Large intestine (tissue), 3 donors: ENCODE results near the gene WIF1. TPM values are rescaled to one million over a fixed set of nuclear protein-coding genes. Genes with fewer than 3 reads are reported as not detected.

Source experiments
- DNase-seq, 2 donors: peaks; one replicate each; pipeline versions ENCODE4 v3.0.0 to v3.0.0-alpha.2; 2013
- H3K27ac ChIP-seq: one replicate; pipeline ENCODE4 v1.5.1; 2013; ENCODE audit warnings: low read length
- H3K27me3 ChIP-seq: 2 replicates; pipeline ENCODE4 v1.6.1; 2013; ENCODE audit warnings: low read length; ENCODE audit not compliant: control insufficient read depth, insufficient read depth
- H3K36me3 ChIP-seq: 2 replicates; pipeline ENCODE4 v1.6.1; 2013; ENCODE audit warnings: low read length; ENCODE audit not compliant: control insufficient read depth, insufficient read depth
- H3K4me1 ChIP-seq: one replicate; pipeline ENCODE4 v1.6.1; 2013; ENCODE audit warnings: low read length; ENCODE audit not compliant: control insufficient read depth, insufficient read depth
- H3K4me3 ChIP-seq: one replicate; pipeline ENCODE4 v1.5.1; 2013; ENCODE audit warnings: low read length
- H3K9me3 ChIP-seq: one replicate; pipeline ENCODE4 v1.6.1; 2013; ENCODE audit warnings: mild to moderate bottlenecking, low read depth, low read length, moderate library complexity; ENCODE audit not compliant: control insufficient read depth
- WGBS: methylation state at CpG from one replicate; pipeline ENCODE4 v1.1.5; 2013; ENCODE audit warnings: low lambda C conversion rate; ENCODE audit not compliant: insufficient coverage; 5-methylcytosine and 5-hydroxymethylcytosine counted together
- polyA plus RNA-seq: library from polyadenylated mRNA; unstranded; fragments of 120-200 nt; gene quantifications from one replicate; pipeline ENCODE4 v1.2.1, GENCODE V29; 2013

Gene WIF1
- polyA plus RNA-seq, 1 donor = 33.1 TPM

GRCh38 chr12:65123435-65124063 lies 2.4 kb upstream of the WIF1 start:
- Histone ChIP-seq H3K27ac (no peak overlapping the region), H3K27me3 (peaks cover 35% of the 10 kb centered on the region), H3K4me1 (no peaks in the 10 kb centered on the region), H3K4me3 (no peak overlapping the region), H3K36me3 (no peaks in the 10 kb centered on the region), H3K9me3 (peaks cover 8% of the 10 kb centered on the region)
- 7% methylated on average over 3 of the region's 8 CpGs for WGBS
- peak in 1 of 2 donors; percentile 13 for DNase-seq

- H3K27ac ChIP-seq = no peak overlapping the region
- peaks cover 39% of the 10 kb centered on the region for H3K27me3 ChIP-seq
- 40% methylated on average over 3 of the region's 5 CpGs for WGBS
- no peaks in the 10 kb centered on the region for H3K4me1 ChIP-seq
- H3K36me3 ChIP-seq = no peaks in the 10 kb centered on the region
- DNase-seq = no peak
- H3K4me3 ChIP-seq = no peak overlapping the region
- H3K9me3 ChIP-seq = peaks cover 8% of the 10 kb centered on the region
Measured at GRCh38 chr12:65122703-65123102, 1.6 kb upstream of the WIF1 start.

DNA sequence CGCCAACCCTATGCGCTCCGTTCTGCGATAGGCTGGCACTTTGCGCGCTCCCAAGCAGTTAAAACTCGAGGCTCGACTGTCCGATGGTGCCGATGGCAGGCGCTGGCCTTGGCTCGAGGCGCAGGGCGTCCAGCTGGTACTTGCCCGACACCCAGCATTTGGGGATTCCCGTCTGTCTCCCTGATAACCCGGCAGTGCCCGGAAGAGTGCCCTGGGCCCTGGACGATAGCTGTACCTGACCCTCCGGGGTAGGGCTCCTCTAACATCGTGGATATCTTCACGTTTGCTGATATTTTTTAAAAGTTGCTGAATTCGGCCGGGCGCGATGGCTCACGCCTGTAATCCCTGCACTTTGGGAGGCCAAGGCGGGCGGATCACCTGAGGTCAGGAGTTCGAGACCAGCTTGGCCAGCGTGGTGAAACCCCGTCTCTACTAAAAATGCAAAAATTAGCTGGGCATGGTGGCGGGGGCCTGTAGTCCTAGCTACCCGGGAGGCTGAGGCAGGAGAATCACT lies 908 bp upstream of the WIF1 start:
- Histone ChIP-seq H3K27me3 (peaks cover 44% of the 10 kb centered on the region), H3K36me3 (no peaks in the 10 kb centered on the region), H3K4me1 (no peaks in the 10 kb centered on the region), H3K9me3 (peaks cover 8% of the 10 kb centered on the region), H3K4me3 (no peak overlapping the region), H3K27ac (no peak overlapping the region)
- WGBS = 40% methylated on average over 1 of the region's 34 CpGs
- DNase-seq = no peak

- DNase-seq = no peak
- Histone ChIP-seq H3K4me3 (no peak overlapping the region), H3K27me3 (peaks cover 30% of the 10 kb centered on the region), H3K4me1 (peaks cover 2% of the 10 kb centered on the region), H3K36me3 (no peaks in the 10 kb centered on the region), H3K27ac (no peak overlapping the region), H3K9me3 (peaks cover 8% of the 10 kb centered on the region)
- 85% methylated on average over 2 of the region's 3 CpGs for WGBS
Measured at GRCh38 chr12:65119063-65119462, 2.0 kb downstream of the WIF1 start.

GRCh38 chr12:65113621-65114035 lies 7.5 kb downstream of the WIF1 start:
- Histone ChIP-seq H3K4me3 (no peak overlapping the region), H3K27ac (no peak overlapping the region), H3K4me1 (peaks cover 16% of the 10 kb centered on the region), H3K27me3 (peaks cover 8% of the 10 kb centered on the region), H3K9me3 (no peaks in the 10 kb centered on the region), H3K36me3 (no peaks in the 10 kb centered on the region)
- no CpG with 5 or more reads among the region's 1 CpG for WGBS
- peak; percentile 12 to 54 for DNase-seq

- no peaks in the 10 kb centered on the region for H3K9me3 ChIP-seq
- H3K4me1 ChIP-seq = no peaks in the 10 kb centered on the region
- H3K27me3 ChIP-seq = no peaks in the 10 kb centered on the region
- DNase-seq = no peak
- no peaks in the 10 kb centered on the region for H3K36me3 ChIP-seq
- no peak overlapping the region for H3K4me3 ChIP-seq
- H3K27ac ChIP-seq = no peak overlapping the region
Measured at GRCh38 chr12:65106948-65107347, 14.2 kb downstream of the WIF1 start.

- Histone ChIP-seq H3K9me3 (no peaks in the 10 kb centered on the region), H3K27me3 (no peaks in the 10 kb centered on the region), H3K36me3 (no peaks in the 10 kb centered on the region), H3K27ac (no peak overlapping the region), H3K4me1 (no peaks in the 10 kb centered on the region), H3K4me3 (no peak overlapping the region)
- peak in 1 of 2 donors; percentile 25 for DNase-seq
- WGBS = 100% methylated on average over 1 of the region's 3 CpGs
Measured at GRCh38 chr12:65100140-65100539, 21.0 kb downstream of the WIF1 start.

- H3K27ac ChIP-seq = no peak overlapping the region
- no peaks in the 10 kb centered on the region for H3K36me3 ChIP-seq
- H3K4me3 ChIP-seq = no peak overlapping the region
- no peaks in the 10 kb centered on the region for H3K27me3 ChIP-seq
- no CpG with 5 or more reads among the region's 3 CpGs for WGBS
- DNase-seq = no peak
- no peaks in the 10 kb centered on the region for H3K4me1 ChIP-seq
- no peaks in the 10 kb centered on the region for H3K9me3 ChIP-seq
Measured at GRCh38 chr12:65099182-65099581, 21.9 kb downstream of the WIF1 start.

DNA sequence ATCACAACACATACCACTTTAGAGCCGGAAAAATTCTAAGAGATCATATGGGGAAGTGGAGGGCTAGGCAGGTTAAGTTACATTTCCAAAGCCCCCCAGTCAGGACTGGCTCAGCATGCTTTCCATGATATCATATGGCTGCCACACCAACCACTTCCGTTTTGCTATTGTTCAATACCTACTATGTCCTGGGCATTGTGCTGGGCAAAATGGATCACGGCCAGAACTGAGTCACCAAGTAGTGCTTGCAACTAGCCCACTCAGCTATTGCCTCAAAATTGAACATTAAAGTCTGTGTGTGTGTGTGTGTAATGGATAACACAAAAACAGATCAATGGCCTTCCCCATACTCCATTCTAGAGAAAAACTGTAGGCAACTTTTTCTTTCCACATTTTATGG lies 22.7 kb downstream of the WIF1 start:
- Histone ChIP-seq H3K27me3 (no peaks in the 10 kb centered on the region), H3K4me1 (no peaks in the 10 kb centered on the region), H3K36me3 (no peaks in the 10 kb centered on the region), H3K27ac (peak overlapping the region; percentile 11), H3K9me3 (no peaks in the 10 kb centered on the region), H3K4me3 (no peak overlapping the region)
- DNase-seq = no peak
- WGBS = no CpG with 5 or more reads among the region's 3 CpGs

DNA sequence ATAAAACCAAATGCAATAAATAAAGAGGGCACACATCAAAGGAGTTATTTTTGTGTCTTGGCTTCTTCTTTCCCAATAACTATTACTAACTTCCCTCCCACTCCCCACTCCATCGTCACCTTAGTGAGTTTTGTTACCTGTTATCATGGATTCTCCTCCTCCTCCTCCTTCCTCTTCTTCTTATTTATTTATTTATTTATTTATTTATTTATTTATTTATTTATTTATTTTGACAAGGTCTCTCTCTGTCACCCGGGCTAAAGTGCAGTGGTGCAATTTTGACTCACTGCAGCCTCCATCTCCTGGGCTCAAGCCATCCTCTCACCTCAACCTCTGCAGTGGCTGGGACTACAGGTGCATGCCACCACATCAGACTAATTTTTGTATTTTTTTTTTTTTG lies 26.4 kb downstream of the WIF1 start:
- no peaks in the 10 kb centered on the region for H3K9me3 ChIP-seq

DNA sequence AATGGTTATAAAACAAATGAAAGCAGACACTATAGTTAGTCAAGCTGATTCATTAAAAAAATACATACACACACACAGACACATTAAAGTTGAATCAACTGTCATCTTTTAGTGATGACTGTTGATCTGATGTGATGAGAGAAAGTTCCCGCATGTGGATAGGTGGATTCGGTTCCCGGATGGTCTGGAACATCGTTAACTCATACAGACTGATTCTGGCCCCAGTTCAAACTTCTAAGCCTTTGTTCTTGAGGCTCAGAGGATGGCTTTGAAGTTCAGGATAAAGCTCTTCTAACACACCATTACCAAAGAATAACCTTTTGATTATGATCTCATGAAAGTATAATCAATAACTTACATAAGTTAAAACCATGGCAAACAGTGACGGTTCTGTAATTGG lies 27.5 kb downstream of the WIF1 start:
- Histone ChIP-seq H3K27ac (no peak overlapping the region), H3K4me1 (no peaks in the 10 kb centered on the region), H3K4me3 (no peak overlapping the region), H3K27me3 (no peaks in the 10 kb centered on the region), H3K36me3 (no peaks in the 10 kb centered on the region), H3K9me3 (no peaks in the 10 kb centered on the region)
- DNase-seq = no peak
- WGBS = no CpG with 5 or more reads among the region's 5 CpGs

More for the DNA sequence above, 26.4 kb downstream of the WIF1 start:
- Histone ChIP-seq H3K36me3 (no peaks in the 10 kb centered on the region), H3K27me3 (no peaks in the 10 kb centered on the region), H3K4me1 (no peaks in the 10 kb centered on the region), H3K4me3 (no peak overlapping the region), H3K27ac (no peak overlapping the region)
- no peak for DNase-seq
- WGBS = 100% methylated on average over 1 of the region's 2 CpGs
